GM18951 (cell line): ENCODE measurements around the gene FREM2.

Source experiments
- POLR2A ChIP-seq: IDR thresholded peaks from 4 replicates; pipeline ENCODE4 v1.6.1; 2011; ENCODE audit warnings: mild to moderate bottlenecking; ENCODE audit not compliant: insufficient read length, insufficient read depth; ENCODE audit errors: extremely low read depth
- in situ Hi-C: fragments of 300-500 bp; cut with MboI; formaldehyde crosslinking; loops from one replicate; pipeline ENCODE4 v1.12.0; 2022; ENCODE audit warnings: low sequenced_read_pairs, mixed read lengths, inconsistent platforms; ENCODE audit not compliant: unreplicated experiment

FREM2 gene

GRCh38 chr13:38686577-38687245, at the start of gene FREM2:
Gene FREM2 (plus strand): TSS chr13:38687077. CDS start chr13:38687345, 268 bp downstream.
- TF ChIP-seq POLR2A, result no peak
- in situ Hi-C loops, result no loop called here

- in situ Hi-C loops, result no loop called here
- no peak for TF ChIP-seq POLR2A
Measured at GRCh38 chr13:38637576-38637975, 49.3 kb upstream of the FREM2 start.

- TF ChIP-seq POLR2A, result no peak
Measured at GRCh38 chr13:38641164-38641948, 45.5 kb upstream of the FREM2 start.

GRCh38 chr13:38647312-38647711, 39.6 kb upstream of the FREM2 start:
- no peak for TF ChIP-seq POLR2A
- in situ Hi-C loops, result no loop called here

More at GRCh38 chr13:38641164-38641948, 45.5 kb upstream of the FREM2 start:
- in situ Hi-C loops, result no loop called here

- TF ChIP-seq POLR2A, result no peak
- in situ Hi-C loops, result no loop called here
Measured at GRCh38 chr13:38648912-38649311, 38.0 kb upstream of the FREM2 start.

- TF ChIP-seq POLR2A, result no peak
Measured at GRCh38 chr13:38656699-38657098, 30.2 kb upstream of the FREM2 start.

GRCh38 chr13:38657191-38657590, 29.7 kb upstream of the FREM2 start:
- no peak for TF ChIP-seq POLR2A
- in situ Hi-C loops, result no loop called here

More at GRCh38 chr13:38656699-38657098, 30.2 kb upstream of the FREM2 start:
- in situ Hi-C loops, result no loop called here

- no peak for TF ChIP-seq POLR2A
- in situ Hi-C loops, result no loop called here
Measured at GRCh38 chr13:38658906-38659305, 28.0 kb upstream of the FREM2 start.

GRCh38 chr13:38661010-38661675, 25.7 kb upstream of the FREM2 start:
- no peak for TF ChIP-seq POLR2A
- in situ Hi-C loops, result no loop called here

GRCh38 chr13:38662362-38662761, 24.5 kb upstream of the FREM2 start:
- no peak for TF ChIP-seq POLR2A
- in situ Hi-C loops, result no loop called here

GRCh38 chr13:38664906-38665305, 22.0 kb upstream of the FREM2 start:
- TF ChIP-seq POLR2A, result no peak
- in situ Hi-C loops, result no loop called here

GRCh38 chr13:38667526-38668109, 19.3 kb upstream of the FREM2 start:
- in situ Hi-C loops, result no loop called here
- TF ChIP-seq POLR2A, result no peak
